Loucy (cell line): Measurements from ENCODE around the gene PIGM.

Experiments
- H2AFZ ChIP-seq: fragments of 200-600 bp; sonication (generic); 2 replicates; pipeline ENCODE4 v1.6.0; 2016; ENCODE audit warnings: antibody characterized with exemption, mild to moderate bottlenecking, low read length, moderate library complexity
- H3F3A ChIP-seq: fragments of 200-600 bp; 2 replicates; pipeline ENCODE4 v1.6.0; 2016; ENCODE audit warnings: antibody characterized with exemption, low read depth, mild to moderate bottlenecking
- H3K27me3 ChIP-seq: fragments of 200-600 bp; sonication (generic); 2 replicates; pipeline ENCODE4 v1.6.1; 2014; ENCODE audit warnings: low read length, mild to moderate bottlenecking; ENCODE audit not compliant: insufficient read depth, poor library complexity, severe bottlenecking
- H3K36me3 ChIP-seq: fragments of 200-600 bp; sonication (generic); 2 replicates; pipeline ENCODE4 v1.6.1; 2016; ENCODE audit warnings: low read length; ENCODE audit not compliant: insufficient read depth
- H3K4me1 ChIP-seq: fragments of 200-600 bp; sonication (generic); 2 replicates; pipeline ENCODE4 v1.5.1; 2014; ENCODE audit warnings: low read length, mild to moderate bottlenecking; ENCODE audit not compliant: insufficient read depth, poor library complexity, severe bottlenecking
- H3K4me2 ChIP-seq: fragments of 200-600 bp; sonication (generic); 2 replicates; pipeline ENCODE4 v1.6.0; 2014; ENCODE audit warnings: antibody characterized with exemption, low read length, low read depth, mild to moderate bottlenecking; ENCODE audit not compliant: poor library complexity, severe bottlenecking
- H3K4me3 ChIP-seq: fragments of 200-600 bp; sonication (generic); 2 replicates; pipeline ENCODE4 v1.5.1; 2014; ENCODE audit warnings: low read length, mild to moderate bottlenecking, mixed read lengths; ENCODE audit not compliant: poor library complexity, severe bottlenecking
- H3K79me2 ChIP-seq: fragments of 200-600 bp; sonication (generic); 2 replicates; pipeline ENCODE4 v1.6.1; 2014; ENCODE audit warnings: low read length; ENCODE audit not compliant: insufficient read depth
- H3K9ac ChIP-seq: fragments of 200-600 bp; sonication (generic); 2 replicates; pipeline ENCODE4 v1.6.0; 2014; ENCODE audit warnings: mild to moderate bottlenecking, low read depth, low read length, moderate library complexity; ENCODE audit not compliant: poor library complexity, severe bottlenecking
- H3K9me2 ChIP-seq: fragments of 200-600 bp; sonication (generic); replicated peaks from 2 replicates; pipeline ENCODE4 v1.6.1; 2016; ENCODE audit warnings: low read depth, low read length, mixed read lengths
- H3K9me3 ChIP-seq: fragments of 200-600 bp; sonication (generic); 2 replicates; pipeline ENCODE4 v1.6.1; 2014; ENCODE audit warnings: mild to moderate bottlenecking, antibody characterized with exemption, low read length, low read depth; ENCODE audit not compliant: insufficient read depth
- H4K20me1 ChIP-seq: fragments of 200-600 bp; sonication (generic); 2 replicates; pipeline ENCODE4 v1.6.0; 2014; ENCODE audit warnings: antibody characterized with exemption, low read length, mild to moderate bottlenecking; ENCODE audit not compliant: insufficient read depth, poor library complexity, severe bottlenecking
- CTCF ChIP-seq: fragments of 200-600 bp; sonication (generic); conservative IDR thresholded peaks from 2 replicates; pipeline ENCODE4 v1.5.1; 2014; ENCODE audit warnings: mild to moderate bottlenecking, antibody characterized with exemption, low read length
- EZH2phosphoT487 ChIP-seq: fragments of 200-600 bp; IDR thresholded peaks from 2 replicates; pipeline ENCODE4 v1.6.1; 2018; ENCODE audit warnings: antibody characterized with exemption, mild to moderate bottlenecking, moderate library complexity, borderline replicate concordance

The PIGM gene

GRCh38 chr1:160020196-160020595 is 11.6 kb downstream of the PIGM start:
- H3K4me2 ChIP-seq = no peak overlapping the region
- H2AFZ ChIP-seq = no peak overlapping the region
- no peaks in the 10 kb centered on the region for H3K27me3 ChIP-seq

GRCh38 chr1:160018900-160019299 is 12.9 kb downstream of the PIGM start:
- Histone ChIP-seq H3K9ac (no peak overlapping the region), H3K4me1 (no peaks in the 10 kb centered on the region), H3F3A (no peaks in the 10 kb centered on the region), H3K36me3 (no peaks in the 10 kb centered on the region), H3K27me3 (no peaks in the 10 kb centered on the region), H3K4me3 (no peak overlapping the region), H3K4me2 (no peak overlapping the region), H4K20me1 (no peaks in the 10 kb centered on the region), H3K9me2 (no peaks in the 10 kb centered on the region), H3K79me2 (no peaks in the 10 kb centered on the region), H2AFZ (no peak overlapping the region), H3K9me3 (no peaks in the 10 kb centered on the region)
- no peak for TF ChIP-seq CTCF
- TF ChIP-seq EZH2phosphoT487 = no peak

More at GRCh38 chr1:160020196-160020595, 11.6 kb downstream of the PIGM start:
- Histone ChIP-seq H3K9me2 (no peaks in the 10 kb centered on the region), H3F3A (no peaks in the 10 kb centered on the region), H4K20me1 (no peaks in the 10 kb centered on the region), H3K4me1 (peaks cover 4% of the 10 kb centered on the region), H3K79me2 (no peaks in the 10 kb centered on the region), H3K36me3 (no peaks in the 10 kb centered on the region), H3K4me3 (no peak overlapping the region), H3K9me3 (no peaks in the 10 kb centered on the region), H3K9ac (no peak overlapping the region)
- TF ChIP-seq EZH2phosphoT487 (no peak), CTCF (no peak)

- H3K4me2 ChIP-seq = no peak overlapping the region
Observed at GRCh38 chr1:160018347-160018746, 13.4 kb downstream of the PIGM start.

More at GRCh38 chr1:160018347-160018746, 13.4 kb downstream of the PIGM start:
- H3K9ac ChIP-seq = no peak overlapping the region
- no peak for TF ChIP-seq CTCF
- no peak for TF ChIP-seq EZH2phosphoT487
- H3K9me3 ChIP-seq = no peaks in the 10 kb centered on the region
- no peak overlapping the region for H3K4me3 ChIP-seq
- no peaks in the 10 kb centered on the region for H3F3A ChIP-seq
- H3K27me3 ChIP-seq = no peaks in the 10 kb centered on the region
- no peaks in the 10 kb centered on the region for H3K9me2 ChIP-seq
- no peaks in the 10 kb centered on the region for H3K79me2 ChIP-seq
- no peaks in the 10 kb centered on the region for H3K4me1 ChIP-seq
- no peak overlapping the region for H2AFZ ChIP-seq
- H4K20me1 ChIP-seq = no peaks in the 10 kb centered on the region
- no peaks in the 10 kb centered on the region for H3K36me3 ChIP-seq
